ENCODE measurements around the gene BICC1. TPM values are rescaled to one million over a fixed set of nuclear protein-coding genes. Genes with fewer than 3 reads are reported as not detected.

Gene BICC1
- total RNA-seq, 1 donor from 2014 or later, result 1.1 TPM

GRCh38 chr10:58742141-58742540 lies 229.5 kb downstream of the BICC1 start:
- no peak for TF ChIP-seq CTCF (IDR thresholded peaks at IDR 0.05; ENCODE audit: unreplicated experiment)
- Mint-ChIP-seq H3K27ac (ENCODE audit: unreplicated experiment) (no peak overlapping the region), H3K27me3 (ENCODE audit: unreplicated experiment) (no peaks in the 10 kb centered on the region), H3K36me3 (ENCODE audit: low read depth, unreplicated experiment) (no peaks in the 10 kb centered on the region), H3K4me3 (ENCODE audit: unreplicated experiment) (no peak overlapping the region), H3K4me1 (ENCODE audit: unreplicated experiment) (no peaks in the 10 kb centered on the region), H3K9me3 (ENCODE audit: unreplicated experiment) (no peaks in the 10 kb centered on the region)
- DNase-seq (ENCODE audit: low spot score), result no peak

DNA sequence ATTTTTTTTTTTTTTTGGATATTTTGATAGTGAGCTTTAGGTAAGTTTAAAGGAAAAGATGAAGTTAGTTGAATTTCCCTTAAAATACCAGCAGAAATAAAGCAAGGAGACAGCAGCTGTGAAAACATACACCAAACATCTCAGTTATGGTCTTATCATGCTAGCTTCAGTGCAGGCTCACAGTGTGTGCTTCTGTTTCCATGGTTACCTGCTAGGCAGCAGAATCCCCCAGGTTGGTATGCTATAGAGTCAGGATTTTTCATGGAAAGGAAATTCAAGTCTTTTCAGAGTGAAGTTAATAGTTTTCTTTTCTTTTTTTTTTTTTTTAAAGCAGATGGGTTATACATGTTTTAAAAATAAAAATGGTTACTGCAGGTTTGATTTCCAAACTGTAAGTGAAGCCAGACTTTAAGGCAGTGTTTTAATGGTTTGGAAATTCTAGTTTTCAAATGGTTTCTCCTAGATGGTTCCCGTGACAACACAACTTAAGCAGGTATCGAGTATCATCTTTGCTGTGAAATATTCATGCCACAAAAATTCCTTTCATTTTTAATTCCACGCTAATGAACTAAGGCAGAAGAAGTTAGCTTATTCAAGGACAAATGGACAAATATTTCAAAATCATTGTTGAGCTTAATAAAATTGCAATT lies 230.9 kb downstream of the BICC1 start:
- H3K27me3 Mint-ChIP-seq (ENCODE audit: unreplicated experiment), result no peaks in the 10 kb centered on the region
- H3K9me3 Mint-ChIP-seq (ENCODE audit: unreplicated experiment), result no peaks in the 10 kb centered on the region
- H3K27ac Mint-ChIP-seq (ENCODE audit: unreplicated experiment), result peak overlapping the region; percentile 84
- H3K4me1 Mint-ChIP-seq (ENCODE audit: unreplicated experiment), result no peaks in the 10 kb centered on the region
- no peak overlapping the region for H3K4me3 Mint-ChIP-seq (ENCODE audit: unreplicated experiment)
- peak; percentile 7 for DNase-seq (ENCODE audit: low spot score)
- no peak for TF ChIP-seq CTCF (IDR thresholded peaks at IDR 0.05; ENCODE audit: unreplicated experiment)
- no peaks in the 10 kb centered on the region for H3K36me3 Mint-ChIP-seq (ENCODE audit: low read depth, unreplicated experiment)

GRCh38 chr10:58746474-58747185 lies 234.0 kb downstream of the BICC1 start:
- no peak for TF ChIP-seq CTCF (IDR thresholded peaks at IDR 0.05; ENCODE audit: unreplicated experiment)
- no peaks in the 10 kb centered on the region for H3K27me3 Mint-ChIP-seq (ENCODE audit: unreplicated experiment)
- H3K36me3 Mint-ChIP-seq (ENCODE audit: low read depth, unreplicated experiment), result no peaks in the 10 kb centered on the region
- H3K9me3 Mint-ChIP-seq (ENCODE audit: unreplicated experiment), result no peaks in the 10 kb centered on the region
- no peak for DNase-seq (ENCODE audit: low spot score)
- H3K4me1 Mint-ChIP-seq (ENCODE audit: unreplicated experiment), result no peaks in the 10 kb centered on the region
- no peak overlapping the region for H3K4me3 Mint-ChIP-seq (ENCODE audit: unreplicated experiment)
- no peak overlapping the region for H3K27ac Mint-ChIP-seq (ENCODE audit: unreplicated experiment)

- Mint-ChIP-seq H3K9me3 (ENCODE audit: unreplicated experiment) (no peaks in the 10 kb centered on the region), H3K27ac (ENCODE audit: unreplicated experiment) (no peak overlapping the region), H3K4me3 (ENCODE audit: unreplicated experiment) (no peak overlapping the region), H3K27me3 (ENCODE audit: unreplicated experiment) (no peaks in the 10 kb centered on the region), H3K36me3 (ENCODE audit: low read depth, unreplicated experiment) (no peaks in the 10 kb centered on the region), H3K4me1 (ENCODE audit: unreplicated experiment) (no peaks in the 10 kb centered on the region)
- no peak for TF ChIP-seq CTCF (IDR thresholded peaks at IDR 0.05; ENCODE audit: unreplicated experiment)
- DNase-seq (ENCODE audit: low spot score), result no peak
Observed at GRCh38 chr10:58747687-58748086, 235.0 kb downstream of the BICC1 start.

DNA sequence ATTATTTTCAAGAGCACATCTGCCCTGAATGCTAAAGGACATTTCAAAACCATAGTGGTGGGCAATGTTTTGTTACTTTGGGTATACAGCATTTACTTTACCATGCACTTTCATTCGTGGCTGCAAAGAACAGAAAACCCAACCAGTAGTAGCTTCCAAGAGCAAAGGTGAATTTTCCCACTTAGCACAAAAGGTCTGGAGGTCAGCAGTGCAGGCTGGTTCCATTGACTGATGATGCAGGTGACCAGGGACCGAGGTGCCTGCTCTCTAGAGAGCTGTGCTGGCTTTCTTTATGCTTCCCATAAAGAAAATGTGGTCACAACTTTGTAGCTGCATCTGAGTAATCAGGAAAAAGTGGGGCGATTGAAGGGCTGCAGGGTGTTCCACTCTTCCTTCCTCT lies 240.0 kb downstream of the BICC1 start:
- Mint-ChIP-seq H3K9me3 (ENCODE audit: unreplicated experiment) (no peaks in the 10 kb centered on the region), H3K36me3 (ENCODE audit: low read depth, unreplicated experiment) (no peaks in the 10 kb centered on the region), H3K4me1 (ENCODE audit: unreplicated experiment) (peaks cover 7% of the 10 kb centered on the region), H3K27ac (ENCODE audit: unreplicated experiment) (no peak overlapping the region), H3K4me3 (ENCODE audit: unreplicated experiment) (no peak overlapping the region), H3K27me3 (ENCODE audit: unreplicated experiment) (peaks cover 3% of the 10 kb centered on the region)
- no peak for DNase-seq (ENCODE audit: low spot score)
- TF ChIP-seq CTCF (IDR thresholded peaks at IDR 0.05; ENCODE audit: unreplicated experiment), result no peak
